D721Med (cell line): ENCODE measurements around the gene SGSM2.

Source experiments
- DNase-seq: peaks from one replicate; pipeline ENCODE4 v3.0.0; 2011; ENCODE audit warnings: low spot score; ENCODE audit not compliant: insufficient read length
- FAIRE-seq: peaks from 2 replicates; lab custom pipeline; 2011; peaks lifted over from hg19 to GRCh38; lab: Jason Lieb, UNC
- CTCF ChIP-seq: IDR thresholded peaks from 2 replicates; pipeline ENCODE4 v1.5.1; 2012; ENCODE audit warnings: mild to moderate bottlenecking, control low read depth; ENCODE audit not compliant: insufficient read depth; ENCODE audit errors: missing control alignments

Gene SGSM2

GRCh38 chr17:2410951-2411350 is 73.7 kb downstream of the SGSM2 start:
- FAIRE-seq (no peak), DNase-seq (no peak)
- TF ChIP-seq CTCF = no peak

GRCh38 chr17:2412561-2413021 is 75.3 kb downstream of the SGSM2 start:
- no peak for TF ChIP-seq CTCF
- no peak for FAIRE-seq
- DNase-seq = no peak

- TF ChIP-seq CTCF = no peak
- FAIRE-seq (no peak), DNase-seq (no peak)
Observed at GRCh38 chr17:2414446-2415064, 77.3 kb downstream of the SGSM2 start.

GRCh38 chr17:2415081-2415480 is 77.8 kb downstream of the SGSM2 start:
- TF ChIP-seq CTCF = no peak
- FAIRE-seq = no peak
- DNase-seq = no peak

- DNase-seq (peak; percentile 81), FAIRE-seq (peak; percentile 32)
- peak; percentile 68 for TF ChIP-seq CTCF
Observed at GRCh38 chr17:2416010-2416734, 78.9 kb downstream of the SGSM2 start.

GRCh38 chr17:2418572-2418971 is 81.3 kb downstream of the SGSM2 start:
- DNase-seq = no peak
- no peak for FAIRE-seq
- no peak for TF ChIP-seq CTCF

- DNase-seq = no peak
- TF ChIP-seq CTCF = no peak
- FAIRE-seq = no peak
Observed at GRCh38 chr17:2419486-2419885, 82.2 kb downstream of the SGSM2 start.
